HG02571 (cell line): Measurements from ENCODE around the gene VWCE.

Source experiments
- ATAC-seq: cut with Tn5 transposase; IDR thresholded peaks from one replicate; pipeline ENCODE4 v1.9.1; 2021; ENCODE audit warnings: mild to moderate bottlenecking, moderate library complexity; ENCODE audit not compliant: unreplicated experiment

VWCE gene

DNA sequence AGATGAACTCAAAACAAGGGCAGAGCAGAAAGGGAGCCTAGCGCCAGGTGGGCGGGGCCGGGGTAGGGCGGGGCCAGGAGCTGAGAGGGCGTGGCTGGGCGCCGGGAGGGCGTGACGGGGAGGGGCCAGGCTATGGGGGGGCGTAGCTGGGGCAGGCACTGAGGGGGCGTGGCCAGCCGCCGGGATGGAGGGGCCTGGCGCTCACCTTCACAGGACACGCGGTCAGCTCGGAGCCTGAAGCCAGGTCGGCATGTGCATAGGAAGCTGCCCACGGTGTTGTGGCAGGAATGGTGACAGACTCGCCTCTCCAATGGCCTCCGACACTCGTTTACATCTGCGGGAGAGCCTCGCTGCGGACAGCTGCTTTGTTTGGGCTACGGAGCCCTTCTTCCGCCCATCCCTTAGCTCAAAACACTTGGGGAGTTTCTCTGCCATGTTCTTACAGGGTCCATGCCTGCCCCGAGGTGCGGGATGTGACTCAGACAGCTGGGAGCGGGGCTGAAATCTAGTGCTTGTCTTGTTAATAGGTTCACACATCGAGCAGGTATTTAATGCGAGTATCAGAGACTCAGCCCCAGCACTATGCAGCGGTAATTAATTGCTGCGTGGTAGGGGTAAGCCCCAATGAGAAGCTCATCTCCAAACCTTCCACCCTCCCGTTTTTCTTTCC, 13.4 kb downstream of the VWCE start:
- ATAC-seq, result no peak

DNA sequence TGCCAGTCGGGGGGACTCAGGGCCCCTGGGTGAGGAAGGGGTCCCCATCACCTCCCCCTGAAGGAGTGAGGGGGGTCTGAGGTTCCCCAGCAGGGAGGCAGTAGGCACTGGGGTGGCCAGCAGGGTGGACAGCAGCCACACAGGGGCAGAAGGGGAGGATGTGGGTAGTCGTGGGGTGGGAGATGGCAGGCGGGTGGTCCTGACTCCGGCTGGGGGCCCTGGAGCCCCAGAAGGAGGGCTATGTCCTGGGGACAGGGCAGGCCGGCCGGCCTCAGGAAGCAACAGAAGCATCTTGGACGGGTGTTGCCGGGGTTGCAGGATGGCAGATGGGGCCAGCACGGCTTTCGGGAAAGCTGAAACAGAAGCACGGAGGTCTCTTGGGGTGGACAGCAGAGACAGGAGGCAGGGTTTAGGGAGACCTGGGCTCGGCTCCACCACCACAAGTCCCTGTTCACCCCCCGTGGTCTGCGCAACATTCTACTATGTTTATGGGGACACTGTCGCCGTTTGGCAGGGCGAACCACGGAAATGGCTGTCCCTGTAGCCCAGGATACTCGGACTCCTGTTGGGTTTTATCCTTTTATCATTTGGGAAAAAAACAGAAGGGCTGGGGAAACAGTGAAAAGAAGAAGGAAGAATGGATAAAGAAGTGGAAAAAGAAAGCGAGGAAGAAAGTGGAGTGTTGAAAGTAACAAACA, 14.1 kb downstream of the VWCE start:
- no peak for ATAC-seq

DNA sequence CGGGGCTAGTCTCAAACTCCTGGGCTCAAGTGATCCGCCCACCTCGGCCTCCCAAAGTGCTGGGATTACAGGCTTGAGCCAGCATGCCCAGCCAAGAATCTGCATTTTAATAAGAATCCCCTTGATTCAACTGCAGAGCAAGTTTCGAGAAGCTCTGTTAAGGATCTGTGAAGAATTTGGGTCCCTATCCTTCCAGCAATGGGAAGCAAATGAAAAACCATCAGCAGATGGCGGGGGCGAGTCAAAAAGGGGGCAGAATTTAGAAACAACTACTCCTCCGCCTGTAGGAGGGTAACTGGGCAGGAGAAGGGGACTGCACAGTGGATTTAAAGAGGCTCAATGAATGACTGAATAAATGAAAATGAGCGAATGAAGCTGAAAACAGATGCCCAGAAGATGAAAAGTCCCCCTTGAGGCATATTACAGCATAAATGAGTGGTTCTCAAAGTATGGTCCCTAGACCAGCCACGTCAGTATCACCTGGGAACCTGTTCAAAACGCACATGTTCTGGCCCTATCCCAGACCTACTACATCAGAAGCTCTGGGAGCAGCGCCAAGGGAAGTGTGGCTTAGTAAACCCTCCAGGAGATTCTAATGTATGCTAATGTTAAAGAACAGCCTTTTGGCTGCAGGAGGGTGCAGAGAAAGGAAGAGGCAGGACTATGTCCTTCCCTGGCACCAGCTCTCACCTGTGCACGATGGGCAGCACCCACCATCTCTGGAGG, 15.0 kb downstream of the VWCE start:
- ATAC-seq, result no peak

DNA sequence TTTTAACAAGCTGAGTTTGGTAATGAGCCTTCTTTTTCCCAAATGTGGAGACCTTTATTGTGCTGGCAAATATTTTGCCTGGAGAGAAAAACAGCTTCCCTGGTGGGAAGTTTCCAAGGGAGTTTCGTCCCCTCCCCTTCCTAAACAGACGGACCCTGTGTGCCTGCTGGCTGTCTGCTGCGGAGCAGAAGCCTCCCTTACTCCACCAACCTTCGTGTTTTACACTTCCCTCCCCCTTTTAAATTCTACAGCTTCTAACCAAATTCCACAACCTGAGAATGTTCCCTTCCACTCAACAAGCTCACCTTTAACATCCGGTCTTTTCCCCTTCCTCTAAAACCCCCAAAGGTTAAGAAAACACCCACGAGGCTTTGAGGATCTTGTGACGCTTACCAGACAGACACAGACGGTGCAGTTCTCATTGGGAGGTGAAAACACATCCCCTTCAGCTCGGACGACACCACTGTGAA, 17.1 kb downstream of the VWCE start:
- no peak for ATAC-seq

DNA sequence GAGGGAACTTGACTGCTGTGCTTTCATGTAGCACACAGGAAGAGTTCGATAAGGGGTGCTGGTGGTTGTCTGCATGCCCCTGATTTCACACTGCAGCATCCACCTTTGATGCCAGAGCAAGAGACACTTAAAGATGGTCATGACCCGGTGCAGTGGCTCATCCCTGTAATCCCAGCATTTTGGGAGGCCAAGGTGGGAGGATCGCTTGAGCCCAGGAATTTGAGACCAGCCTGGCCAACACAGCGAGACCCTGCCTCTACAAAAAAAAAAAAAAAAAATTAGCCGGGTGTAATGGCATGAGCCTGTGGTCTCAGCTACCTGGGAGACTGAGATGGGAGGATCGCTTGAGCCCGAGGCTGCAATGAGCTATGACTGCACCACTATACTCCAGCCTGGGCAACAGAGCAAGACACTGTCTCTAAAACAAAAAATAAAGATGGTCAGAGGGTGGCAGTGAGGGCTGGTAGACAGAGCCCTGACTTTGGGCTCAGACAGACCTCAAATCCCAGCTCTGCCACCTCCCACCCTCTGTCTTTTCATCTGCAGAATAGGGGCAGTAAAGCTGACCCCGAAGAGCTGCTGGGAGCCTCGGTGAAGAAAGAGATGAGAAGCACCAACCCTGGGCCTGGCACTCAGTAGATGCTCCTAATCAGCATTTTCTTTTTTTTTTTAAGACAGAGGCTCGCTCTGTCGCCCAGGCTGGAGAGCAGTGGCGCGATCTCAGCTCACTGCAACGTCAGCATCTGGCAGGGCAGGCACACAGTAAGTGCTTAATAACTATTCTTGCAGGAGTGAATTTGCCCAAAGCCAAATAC, 17.7 kb downstream of the VWCE start:
- ATAC-seq, result no peak

DNA sequence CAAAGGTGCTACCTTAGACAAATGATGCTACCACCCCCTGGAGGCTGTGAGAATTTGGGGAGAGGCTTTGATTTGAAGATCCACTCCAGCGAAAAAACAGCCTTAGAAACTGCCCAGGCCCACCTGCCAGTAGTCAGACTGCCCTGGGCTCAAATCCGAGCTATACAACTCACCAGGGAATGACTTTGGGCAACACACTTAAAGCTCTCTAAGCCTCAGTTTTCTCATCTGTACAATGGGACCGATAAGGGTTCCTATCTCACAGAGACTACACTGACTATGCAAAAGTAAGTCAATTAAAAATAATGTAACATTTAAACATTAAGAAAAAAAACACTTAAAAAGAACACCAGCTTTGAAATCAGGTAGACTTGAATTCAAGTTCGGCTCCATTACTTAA, 19.9 kb downstream of the VWCE start:
- no peak for ATAC-seq

DNA sequence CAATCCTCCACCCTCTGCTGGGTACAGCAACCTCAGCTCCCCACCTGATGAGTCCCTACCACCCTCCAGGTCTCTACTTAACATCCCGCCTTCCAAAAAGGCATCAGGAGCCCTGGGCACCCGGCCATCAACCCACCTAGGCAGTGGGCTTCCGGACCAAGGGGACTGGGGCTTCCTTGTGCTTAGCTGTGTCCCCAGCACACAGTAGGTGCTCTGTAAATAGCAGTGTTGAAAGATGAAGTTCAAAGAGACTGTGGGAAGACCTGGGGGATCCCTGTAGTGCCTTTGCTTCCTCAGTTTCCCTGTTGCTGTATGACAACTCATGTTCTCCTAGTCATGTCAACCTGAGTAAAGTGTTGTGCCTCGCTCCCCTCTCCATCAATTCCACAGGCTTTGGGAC, 21.0 kb downstream of the VWCE start:
- ATAC-seq, result no peak

DNA sequence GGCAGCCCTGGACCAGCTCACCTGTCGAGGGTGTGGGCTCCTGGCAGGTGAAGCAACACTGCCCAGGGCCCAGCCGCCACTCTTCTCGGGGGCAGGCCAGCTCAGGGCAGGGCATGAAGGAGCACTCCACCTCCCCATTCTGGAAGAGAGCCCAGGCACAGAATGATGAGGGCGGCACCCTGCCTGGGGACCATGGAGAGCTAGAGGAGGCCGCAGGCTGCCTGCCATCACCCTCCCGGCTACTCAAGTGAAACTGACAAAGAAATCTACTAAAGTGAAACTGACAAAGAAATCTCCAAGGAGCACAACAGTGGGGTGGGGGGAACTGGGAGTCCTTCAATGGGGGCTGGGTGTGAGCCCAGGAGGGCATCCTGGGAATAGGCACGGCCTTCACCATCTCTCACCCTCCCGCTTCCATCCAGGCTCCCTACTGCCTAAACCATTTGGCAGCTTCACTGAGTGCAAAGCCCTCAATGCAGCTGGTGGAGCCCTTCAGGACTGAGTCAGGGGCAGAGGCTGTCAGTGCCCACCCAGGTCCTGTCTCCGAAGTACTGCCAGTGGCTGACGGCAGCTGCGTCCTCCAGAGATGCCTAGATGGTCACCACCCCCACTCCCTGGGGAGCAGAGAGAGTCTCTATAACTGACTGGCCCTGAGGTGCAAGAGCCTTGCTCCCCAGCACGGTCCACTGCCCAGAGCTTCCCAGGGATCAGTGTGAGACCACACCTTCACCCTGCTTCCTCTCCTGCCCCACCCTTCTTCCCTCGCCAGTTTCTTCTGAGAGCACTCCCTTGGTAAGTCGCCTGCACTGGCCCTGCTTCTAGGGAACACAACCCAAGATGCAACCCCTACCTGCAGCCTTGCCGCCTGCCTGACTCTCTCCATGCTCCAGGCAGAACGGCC, 21.7 kb downstream of the VWCE start:
- no peak for ATAC-seq

DNA sequence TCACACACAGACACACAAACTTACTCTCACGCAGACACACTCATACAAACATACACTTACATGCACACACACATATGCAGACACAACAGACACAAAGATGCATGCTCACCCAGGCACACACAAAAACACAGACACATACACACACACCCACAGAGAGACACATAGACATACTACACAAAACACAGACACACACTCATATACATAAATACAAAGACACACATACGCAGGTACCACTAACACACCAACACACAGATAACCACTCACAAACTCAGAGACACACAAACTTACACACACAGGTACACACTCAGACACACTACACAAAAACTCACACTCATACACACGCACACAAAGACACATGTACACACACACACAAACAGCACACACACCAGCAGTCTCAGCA, 22.4 kb downstream of the VWCE start:
- ATAC-seq, result no peak

DNA sequence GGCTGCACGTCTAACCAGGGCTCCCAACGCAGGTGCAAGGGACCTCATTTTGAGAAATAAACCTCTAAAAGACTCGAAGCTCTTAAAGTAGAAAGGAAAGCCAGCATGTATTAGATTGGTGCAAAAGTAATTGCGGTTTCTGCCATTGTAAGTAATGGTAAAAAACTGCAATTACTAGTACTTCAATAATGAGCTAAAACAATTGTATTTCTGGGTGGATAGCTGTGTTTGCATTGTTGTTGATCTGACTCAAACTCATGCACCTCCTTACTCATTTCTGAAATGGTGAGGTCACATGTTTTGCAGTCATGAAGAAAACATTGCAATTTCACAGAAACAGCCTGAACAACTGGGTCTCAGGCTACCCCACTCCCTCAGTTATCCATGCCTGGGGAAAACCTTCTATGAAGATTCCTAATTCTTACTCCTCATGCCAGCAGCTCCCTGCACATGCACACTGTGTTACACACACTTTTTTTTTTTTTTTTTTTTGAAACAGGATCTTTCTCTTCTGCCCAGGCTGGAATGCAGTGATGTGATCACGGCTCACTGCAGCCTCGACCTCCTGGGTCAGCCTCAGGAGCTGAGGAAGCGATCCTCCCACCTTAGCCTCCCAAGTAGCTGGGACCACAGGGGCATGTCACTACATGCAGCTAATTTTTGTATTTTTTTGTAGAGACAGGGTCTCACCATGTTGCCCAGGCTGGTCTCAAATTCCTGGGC, 24.6 kb downstream of the VWCE start:
- no peak for ATAC-seq

DNA sequence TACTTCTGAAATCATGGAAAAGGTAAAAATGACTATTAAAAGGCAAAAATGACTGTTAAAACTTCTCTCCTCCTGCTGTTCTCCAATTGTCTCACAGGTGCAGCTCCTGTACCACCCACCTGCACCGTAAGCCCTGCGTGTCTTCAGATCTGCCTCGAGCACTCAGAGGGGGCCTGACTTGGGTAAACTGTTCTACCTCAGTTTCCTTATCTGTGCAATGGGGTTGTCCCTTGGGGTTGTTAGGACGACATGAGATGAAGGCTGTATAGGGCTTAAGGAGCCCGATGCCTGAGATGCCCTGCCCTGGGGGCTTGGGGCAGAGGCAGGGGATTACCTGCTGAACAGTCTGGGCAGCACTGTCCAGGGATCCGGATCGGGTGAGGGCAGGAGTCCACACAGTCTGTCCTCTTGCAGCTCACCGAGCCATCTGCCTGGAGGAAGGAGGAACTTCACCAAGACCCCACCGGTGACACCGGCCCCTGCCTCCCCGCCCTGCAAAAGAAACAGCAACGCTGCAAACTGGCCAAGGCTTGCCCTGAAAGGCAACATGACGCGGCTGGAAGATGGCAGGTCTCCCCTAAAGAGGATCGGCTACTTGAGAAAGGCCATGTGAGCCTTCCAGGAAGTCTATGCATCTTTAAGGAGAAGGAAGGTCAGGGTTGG, 26.4 kb downstream of the VWCE start:
- no peak for ATAC-seq

DNA sequence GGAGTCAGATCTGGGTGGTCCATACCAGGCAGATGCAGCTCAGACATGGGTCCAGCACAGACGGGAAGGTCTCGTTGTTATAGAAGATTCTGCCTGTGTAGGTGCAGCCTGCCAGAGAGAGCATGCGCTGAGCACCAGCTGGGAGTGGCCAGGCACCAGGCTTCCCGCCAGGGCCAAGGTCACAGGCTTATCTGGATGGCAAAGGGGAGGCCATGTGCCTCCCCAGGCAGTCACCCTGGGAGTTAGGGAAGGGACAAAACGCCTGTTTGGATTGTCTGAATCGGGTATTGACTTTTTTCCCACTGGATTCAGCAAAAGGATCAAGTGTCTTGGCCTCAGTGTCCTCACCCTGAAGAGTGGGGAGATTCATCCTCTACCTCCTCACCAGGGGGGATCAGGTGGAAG, 27.7 kb downstream of the VWCE start:
- no peak for ATAC-seq

DNA sequence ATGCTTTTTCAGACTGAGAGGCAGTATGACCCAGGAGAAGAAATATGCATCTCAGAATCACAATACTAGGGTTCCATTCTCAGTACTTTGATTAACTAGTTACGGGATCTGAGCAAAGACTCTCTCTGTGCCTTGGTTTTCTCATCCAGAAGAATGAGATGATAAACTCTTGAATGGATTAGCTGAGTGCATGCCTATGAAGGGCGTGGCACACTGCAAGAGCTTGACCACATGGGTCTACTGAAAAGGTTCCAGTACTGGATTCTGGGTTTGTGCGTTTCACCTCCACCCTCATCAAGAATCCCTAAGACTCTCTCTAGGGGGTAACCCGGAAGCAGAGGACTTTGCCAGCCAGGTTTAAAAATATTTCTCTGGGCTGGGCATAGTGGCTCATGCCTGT, 28.5 kb downstream of the VWCE start:
- no peak for ATAC-seq

DNA sequence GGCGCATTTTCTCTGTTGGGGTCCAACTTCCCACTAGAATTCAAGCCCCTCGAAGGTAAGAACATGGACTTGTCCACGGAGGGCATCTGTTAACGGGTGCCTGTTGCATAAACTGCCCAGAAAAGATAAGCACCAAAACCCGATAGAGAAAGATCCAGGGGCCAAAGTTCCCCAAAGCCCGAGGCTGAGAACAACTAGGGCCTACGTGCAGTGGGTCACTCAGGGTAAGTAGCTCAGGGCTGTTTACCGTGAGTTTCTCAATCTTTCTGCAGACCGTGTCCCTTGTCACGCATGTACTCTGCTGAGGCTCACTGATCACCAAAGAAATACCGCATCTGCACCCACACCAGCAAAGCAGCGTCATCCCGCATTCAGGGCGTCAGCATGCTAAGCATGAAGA, 29.8 kb downstream of the VWCE start:
- ATAC-seq, result no peak

DNA sequence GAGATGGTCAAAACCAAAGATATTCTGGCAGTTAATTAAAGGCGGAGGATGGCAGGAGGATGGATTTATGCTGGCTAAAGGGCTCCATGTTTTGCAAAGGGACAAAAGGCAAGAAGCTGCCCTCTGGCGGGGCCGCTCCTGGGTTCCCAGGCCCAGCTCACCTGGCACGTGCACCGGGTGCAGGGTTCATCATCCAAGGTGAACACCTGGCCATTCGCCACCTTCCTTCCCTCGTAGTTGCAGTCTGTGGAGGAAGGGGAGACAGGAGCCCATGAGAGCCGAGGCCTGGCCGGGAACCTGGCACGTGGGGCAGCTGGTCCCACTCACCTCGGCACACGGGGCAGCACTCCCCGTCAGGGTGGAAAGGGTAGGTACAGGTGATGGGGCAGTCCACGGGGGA, 30.3 kb downstream of the VWCE start:
- no peak for ATAC-seq

DNA sequence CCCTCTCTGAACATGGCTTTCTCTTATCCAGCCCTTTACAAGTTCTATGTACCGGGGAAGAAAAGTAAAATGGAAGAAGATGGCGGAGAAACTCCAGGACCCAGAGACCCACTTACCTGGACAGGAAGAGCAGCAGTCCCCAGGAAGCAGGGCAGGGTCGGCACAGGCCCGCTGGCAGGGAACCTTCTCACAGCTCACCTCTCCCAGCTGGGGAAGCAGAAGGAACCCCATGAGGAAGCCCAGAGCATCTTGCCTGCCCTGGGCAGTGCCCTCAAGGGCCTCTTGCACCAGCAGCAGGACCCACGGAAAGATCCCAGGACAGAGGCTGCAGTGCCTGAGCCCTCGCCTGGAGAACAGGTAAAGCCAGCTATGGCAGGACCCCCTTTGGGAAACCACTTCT, 30.7 kb downstream of the VWCE start:
- ATAC-seq, result no peak

DNA sequence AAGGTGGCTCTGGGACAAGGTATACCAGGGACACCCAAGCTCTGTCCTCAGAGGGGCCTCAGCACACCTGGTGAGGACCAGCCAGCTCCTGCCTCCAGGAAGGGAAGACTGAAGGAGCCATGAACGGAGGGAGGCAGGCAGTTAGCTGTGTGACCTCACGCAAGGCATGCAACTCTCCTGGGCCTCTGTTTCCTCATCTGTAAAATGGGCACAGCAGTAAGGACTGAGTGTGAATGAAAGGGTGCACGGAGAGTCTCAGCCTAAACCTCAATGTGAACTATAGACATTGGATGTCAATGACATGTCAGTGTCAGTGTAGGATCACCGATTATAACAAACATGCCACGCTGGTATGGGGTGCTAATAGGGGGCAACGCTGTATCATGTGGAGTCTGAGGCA, 35.8 kb downstream of the VWCE start:
- no peak for ATAC-seq

DNA sequence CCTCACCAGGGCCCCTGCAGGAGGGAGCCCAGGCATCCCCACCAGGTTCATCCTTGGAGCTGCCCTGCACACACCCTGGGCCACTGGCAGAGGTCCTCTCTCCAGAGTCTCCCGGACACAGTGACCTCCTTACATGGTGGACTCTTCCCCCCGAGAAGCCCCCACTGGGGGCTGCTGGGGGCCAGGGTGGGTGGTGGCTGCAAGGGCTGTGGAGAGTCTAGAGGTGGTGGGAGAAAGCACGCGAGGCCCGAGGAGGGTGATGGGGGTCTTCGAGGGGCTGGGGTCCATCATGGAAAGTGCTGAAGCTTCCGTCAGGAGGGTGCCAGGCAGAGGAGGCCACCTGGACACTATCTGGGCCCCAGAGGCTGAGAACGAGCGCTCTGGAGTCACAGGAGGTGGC, 36.6 kb downstream of the VWCE start:
- no peak for ATAC-seq
